ENCODE data around the gene TAF10. TPM values are rescaled to one million over a fixed set of nuclear protein-coding genes. Genes with fewer than 3 reads are reported as not detected.

The TAF10 gene
- total and polyA plus RNA-seq, 2 of the 13 experiments (the other 11 are each of a cell fraction or from before 2014, with no cell fraction given) = 71.3 to 134 TPM

GRCh38 chr11:6612213-6613041 lies at the start of gene TAF10 (continued):
- TF ChIP-seq ZBTB10 (CRISPR knock-in tag; IDR thresholded peaks at IDR 0.05; ENCODE audit: borderline replicate concordance) (no peak), ZHX2 (IDR thresholded peaks at IDR 0.05; ENCODE audit: low read depth) (peak; percentile 70; the same call in 1 of the 2 replicates), ZHX2 (CRISPR knock-in tag; IDR thresholded peaks at IDR 0.05; ENCODE audit: borderline replicate concordance) (no peak), ETV5 (CRISPR knock-in tag; IDR thresholded peaks at IDR 0.05; ENCODE audit: borderline replicate concordance) (peak; percentile 75; the same call in 1 of the 2 replicates), GTF2F1 (IDR thresholded peaks at IDR 0.05; ENCODE audit: low read length) (no peak), TFDP2 (CRISPR knock-in tag; IDR thresholded peaks at IDR 0.05) (peak; percentile 64; the same call in 1 of the 2 replicates), BCL6 (CRISPR knock-in tag; IDR thresholded peaks at IDR 0.05) (peak; percentile 35; the same call in 1 of the 2 replicates), GRHL1 (CRISPR knock-in tag; conservative IDR thresholded peaks at IDR 0.05) (no peak), HMGXB4 (CRISPR knock-in tag; IDR thresholded peaks at IDR 0.05; ENCODE audit: borderline replicate concordance in 1 of 2, low read depth in 1 of 2) (peak in 1 of 2 experiments; percentile 59; a peak in 2 of 4 replicates), ZNF737 (CRISPR knock-in tag; IDR thresholded peaks at IDR 0.05; ENCODE audit: borderline replicate concordance) (no peak), REPIN1 (CRISPR knock-in tag; IDR thresholded peaks at IDR 0.05; ENCODE audit: borderline replicate concordance, low read depth) (peak; percentile 86; the same call in 1 of the 2 replicates)

All from HepG2 (cell line).